ENCODE data around the gene ENOSF1. TPM values are rescaled to one million over a fixed set of nuclear protein-coding genes. Genes with fewer than 3 reads are reported as not detected.

Gene ENOSF1
- total RNA-seq, 1 experiment from 2014 or later, result 48.7 TPM

- H3K4me2 ChIP-seq, result no peak overlapping the region
- H3K27ac ChIP-seq, result no peak overlapping the region
- BruUV-seq (replicated peaks), result no TSS peak
- peaks cover 35% of the 10 kb centered on the region for H3K36me3 ChIP-seq (ENCODE audit: low read depth)
- H3K4me3 ChIP-seq, result no peak overlapping the region
- ChIA-PET CTCF (no interaction called here), POLR2A (ENCODE audit: unreplicated experiment) (no interaction called here)
- intact Hi-C loops (cut with micrococcal nuclease; ENCODE audit: unreplicated experiment), result no loop called here
- H3K27me3 ChIP-seq (ENCODE audit: insufficient read depth, low read depth), result no peaks in the 10 kb centered on the region
- H3F3A ChIP-seq (ENCODE audit: insufficient read depth, low read depth), result peaks cover 24% of the 10 kb centered on the region
- no peak for TF ChIP-seq EZH2 (IDR thresholded peaks at IDR 0.05; ENCODE audit: low read depth)
- no peak for TF ChIP-seq CTCF (conservative IDR thresholded peaks at IDR 0.05)
- H2AFZ ChIP-seq, result no peak overlapping the region
- no peak for DNase-seq
- H3K79me2 ChIP-seq (ENCODE audit: low read depth), result no peaks in the 10 kb centered on the region
- H4K20me1 ChIP-seq (ENCODE audit: insufficient read depth), result no peaks in the 10 kb centered on the region
- no peaks in the 10 kb centered on the region for H3K9me2 ChIP-seq (ENCODE audit: insufficient read depth)
- no peaks in the 10 kb centered on the region for H3K9me3 ChIP-seq (ENCODE audit: insufficient read depth, low read depth)
- H3K4me1 ChIP-seq (replicated peaks; ENCODE audit: insufficient read depth), result no peaks in the 10 kb centered on the region
Observed at GRCh38 chr18:677145-677544, 35.3 kb downstream of the ENOSF1 start.

- POLR2A ChIA-PET (ENCODE audit: unreplicated experiment), result no interaction called here
- H3K36me3 ChIP-seq (ENCODE audit: low read depth), result peaks cover 33% of the 10 kb centered on the region
- TF ChIP-seq CTCF (conservative IDR thresholded peaks at IDR 0.05), result no peak
- no peak for TF ChIP-seq EZH2 (IDR thresholded peaks at IDR 0.05; ENCODE audit: low read depth)
Observed at GRCh38 chr18:676736-677135, 35.7 kb downstream of the ENOSF1 start.

GRCh38 chr18:676069-676468 is 36.4 kb downstream of the ENOSF1 start:
- Histone ChIP-seq H3F3A (ENCODE audit: insufficient read depth, low read depth) (peaks cover 24% of the 10 kb centered on the region), H3K27ac (no peak overlapping the region), H3K27me3 (ENCODE audit: insufficient read depth, low read depth) (no peaks in the 10 kb centered on the region), H2AFZ (no peak overlapping the region), H3K9me3 (ENCODE audit: insufficient read depth, low read depth) (no peaks in the 10 kb centered on the region), H4K20me1 (ENCODE audit: insufficient read depth) (no peaks in the 10 kb centered on the region), H3K4me3 (no peak overlapping the region), H3K36me3 (ENCODE audit: low read depth) (peaks cover 36% of the 10 kb centered on the region), H3K79me2 (ENCODE audit: low read depth) (no peaks in the 10 kb centered on the region), H3K4me1 (replicated peaks; ENCODE audit: insufficient read depth) (no peaks in the 10 kb centered on the region), H3K4me2 (no peak overlapping the region), H3K9me2 (ENCODE audit: insufficient read depth) (no peaks in the 10 kb centered on the region)
- TF ChIP-seq EZH2 (IDR thresholded peaks at IDR 0.05; ENCODE audit: low read depth), result no peak
- intact Hi-C loops (cut with micrococcal nuclease; ENCODE audit: unreplicated experiment), result no loop called here
- BruUV-seq (replicated peaks), result no TSS peak
- ChIA-PET CTCF (no interaction called here), POLR2A (ENCODE audit: unreplicated experiment) (no interaction called here)
- DNase-seq, result no peak

More at GRCh38 chr18:676736-677135, 35.7 kb downstream of the ENOSF1 start:
- CTCF ChIA-PET, result no interaction called here
- H3K4me3 ChIP-seq, result no peak overlapping the region
- no peak overlapping the region for H3K27ac ChIP-seq
- H2AFZ ChIP-seq, result no peak overlapping the region
- no peaks in the 10 kb centered on the region for H3K27me3 ChIP-seq (ENCODE audit: insufficient read depth, low read depth)
- no peaks in the 10 kb centered on the region for H3K4me1 ChIP-seq (replicated peaks; ENCODE audit: insufficient read depth)
- H3F3A ChIP-seq (ENCODE audit: insufficient read depth, low read depth), result peaks cover 24% of the 10 kb centered on the region
- intact Hi-C loops (cut with micrococcal nuclease; ENCODE audit: unreplicated experiment), result no loop called here
- H4K20me1 ChIP-seq (ENCODE audit: insufficient read depth), result no peaks in the 10 kb centered on the region
- no peaks in the 10 kb centered on the region for H3K79me2 ChIP-seq (ENCODE audit: low read depth)
- H3K9me3 ChIP-seq (ENCODE audit: insufficient read depth, low read depth), result no peaks in the 10 kb centered on the region
- BruUV-seq (replicated peaks), result no TSS peak
- no peak overlapping the region for H3K4me2 ChIP-seq
- no peaks in the 10 kb centered on the region for H3K9me2 ChIP-seq (ENCODE audit: insufficient read depth)
- DNase-seq, result no peak

- intact Hi-C loops (cut with micrococcal nuclease; ENCODE audit: unreplicated experiment), result no loop called here
- ChIA-PET POLR2A (ENCODE audit: unreplicated experiment) (no interaction called here), CTCF (no interaction called here)
- Histone ChIP-seq H3K27ac (no peak overlapping the region), H3F3A (ENCODE audit: insufficient read depth, low read depth) (peaks cover 24% of the 10 kb centered on the region), H2AFZ (no peak overlapping the region), H3K79me2 (ENCODE audit: low read depth) (no peaks in the 10 kb centered on the region), H3K4me2 (no peak overlapping the region), H4K20me1 (ENCODE audit: insufficient read depth) (peaks cover 7% of the 10 kb centered on the region), H3K9me2 (ENCODE audit: insufficient read depth) (no peaks in the 10 kb centered on the region), H3K9me3 (ENCODE audit: insufficient read depth, low read depth) (no peaks in the 10 kb centered on the region), H3K36me3 (ENCODE audit: low read depth) (peaks cover 44% of the 10 kb centered on the region), H3K4me3 (no peak overlapping the region), H3K4me1 (replicated peaks; ENCODE audit: insufficient read depth) (no peaks in the 10 kb centered on the region), H3K27me3 (ENCODE audit: insufficient read depth, low read depth) (no peaks in the 10 kb centered on the region)
- no peak for TF ChIP-seq EZH2 (IDR thresholded peaks at IDR 0.05; ENCODE audit: low read depth)
- no peak for TF ChIP-seq CTCF (conservative IDR thresholded peaks at IDR 0.05)
- BruUV-seq (replicated peaks), result no TSS peak
- DNase-seq, result no peak
Observed at GRCh38 chr18:675307-675706, 37.1 kb downstream of the ENOSF1 start.
